Stimulated activated CD8-positive, alpha-beta memory T cell treated with anti-CD3 and anti-CD28 coated beads, Interleukin-15, amount 100 ng/mL, for 48 hours (primary cell): ENCODE data around the gene CHMP4A.

ENCODE experiments used
- DNase-seq, 2 donors: peaks; one replicate each; pipeline ENCODE4 v3.0.0-alpha.2; 2020; ENCODE audit warnings: low read depth in 2 of 2

Gene CHMP4A

GRCh38 chr14:24196071-24197055, 16.9 kb downstream of the CHMP4A start:
- no peak for DNase-seq

GRCh38 chr14:24195186-24196070, 17.9 kb downstream of the CHMP4A start, which contains the start of gene TM9SF1:
TSS of gene TM9SF1 (minus strand) at chr14:24195441. CDS start at chr14:24195019, 422 bp downstream.
- peak; percentile 80 to 83 for DNase-seq

GRCh38 chr14:24194873-24195185, 18.5 kb downstream of the CHMP4A start:
- no peak for DNase-seq

GRCh38 chr14:24194186-24194872, 19.0 kb downstream of the CHMP4A start:
- no peak for DNase-seq

GRCh38 chr14:24192933-24193332, 20.4 kb downstream of the CHMP4A start:
- DNase-seq = no peak

- DNase-seq = no peak
These were observed 22.9 kb downstream of the CHMP4A start for GRCh38 chr14:24190416-24190815.

- no peak for DNase-seq
These were observed 23.8 kb downstream of the CHMP4A start for GRCh38 chr14:24189460-24189859.

- no peak for DNase-seq
These were observed 24.3 kb downstream of the CHMP4A start for GRCh38 chr14:24189059-24189375.

GRCh38 chr14:24188251-24189058, 24.8 kb downstream of the CHMP4A start, which contains the start of gene IPO4:
TSS of gene IPO4 (minus strand) at chr14:24188816. CDS start at chr14:24188787, 29 bp downstream.
- DNase-seq = peak; percentile 92 to 93

GRCh38 chr14:24187539-24187915, 25.8 kb downstream of the CHMP4A start:
- no peak for DNase-seq

- no peak for DNase-seq
These were observed 26.3 kb downstream of the CHMP4A start for GRCh38 chr14:24186831-24187538.

- no peak for DNase-seq
These were observed 27.5 kb downstream of the CHMP4A start for GRCh38 chr14:24185741-24186140.

GRCh38 chr14:24185026-24185425, 28.3 kb downstream of the CHMP4A start:
- DNase-seq = no peak

GRCh38 chr14:24184104-24184970, 29.0 kb downstream of the CHMP4A start:
- no peak for DNase-seq

- no peak for DNase-seq
These were observed 30.2 kb downstream of the CHMP4A start for GRCh38 chr14:24183014-24183481.

GRCh38 chr14:24182110-24182882, 31.0 kb downstream of the CHMP4A start:
- DNase-seq = no peak

- DNase-seq = no peak
These were observed 31.8 kb downstream of the CHMP4A start for GRCh38 chr14:24181371-24182077.
